ENCODE measurements around the gene SECTM1.
A peak's percentile ranks its signal among the peaks of the same experiment; 100 is the strongest.
"Not testable (repeated sequence)": the region's sequence is repeated elsewhere in the genome, so short reads cannot be mapped to it uniquely, and the experiment has no call there.

SECTM1 gene

GRCh38 chr17:82369211-82369610, 35.6 kb upstream of the SECTM1 start:
- no peak for DNase-seq (ENCODE audit: low read depth)

DNA sequence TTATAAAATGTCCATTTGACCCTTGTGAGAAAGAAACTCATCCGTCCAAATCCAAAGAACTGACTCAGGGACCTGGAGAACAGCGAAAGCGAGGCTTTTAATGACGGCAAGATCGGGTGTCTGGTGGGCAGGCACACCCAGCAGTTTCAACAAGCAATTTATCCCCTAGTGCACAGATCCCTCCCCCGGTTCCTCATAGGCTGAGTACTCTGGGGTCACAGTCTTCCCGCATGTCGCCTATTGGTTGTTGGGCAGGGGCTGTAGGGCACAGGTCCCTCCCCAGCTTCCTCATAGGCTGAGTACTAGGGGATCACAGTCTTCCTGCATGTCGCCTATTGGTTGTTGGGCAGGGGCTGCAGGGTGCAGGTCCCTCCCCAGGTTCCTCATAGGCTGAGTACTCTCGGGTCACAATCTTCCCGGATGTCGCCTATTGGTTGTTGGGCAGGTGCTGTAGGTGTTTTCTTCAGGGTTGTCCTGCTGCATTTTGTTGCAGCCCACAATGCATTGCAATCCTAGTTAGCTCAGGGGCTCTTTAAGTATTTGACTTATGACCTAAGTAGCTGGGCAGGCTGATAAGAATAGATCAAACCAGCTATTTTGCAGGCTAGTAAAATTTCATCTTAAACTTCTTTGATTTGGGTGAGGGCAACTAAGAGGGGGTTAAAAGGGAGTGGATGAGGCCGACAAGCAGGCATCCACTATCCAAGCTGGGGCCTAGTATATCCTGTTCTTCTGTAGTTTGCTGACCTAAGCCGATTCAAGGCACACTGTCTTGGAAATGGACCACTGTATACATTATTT, 34.4 kb upstream of the SECTM1 start:
- no peak for DNase-seq (ENCODE audit: low read depth)

DNA sequence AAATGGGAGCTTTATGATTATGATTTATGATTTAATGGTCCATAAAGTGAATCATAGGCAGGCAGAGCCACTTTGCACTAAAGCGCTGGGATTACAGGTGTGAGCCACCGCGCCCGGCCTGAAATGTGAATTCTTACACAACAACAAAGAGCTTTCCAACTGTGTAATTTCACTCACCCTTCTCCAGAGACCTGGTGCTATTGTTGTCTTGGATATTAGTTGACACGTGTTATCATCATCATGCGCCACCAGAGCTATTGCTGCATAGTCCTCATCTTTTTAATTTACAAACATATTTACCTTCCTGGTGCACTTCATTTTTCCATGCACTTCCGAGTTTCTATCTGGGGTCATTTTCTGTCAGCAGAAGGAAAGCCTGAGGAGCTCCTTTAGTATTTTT, 33.2 kb upstream of the SECTM1 start:
- DNase-seq (ENCODE audit: low read depth) = no peak

- no peak for DNase-seq (ENCODE audit: low read depth)
These were observed 32.2 kb upstream of the SECTM1 start for GRCh38 chr17:82365606-82366295.

GRCh38 chr17:82361885-82362633, 28.5 kb upstream of the SECTM1 start:
- DNase-seq (ENCODE audit: low read depth) = no peak

DNA sequence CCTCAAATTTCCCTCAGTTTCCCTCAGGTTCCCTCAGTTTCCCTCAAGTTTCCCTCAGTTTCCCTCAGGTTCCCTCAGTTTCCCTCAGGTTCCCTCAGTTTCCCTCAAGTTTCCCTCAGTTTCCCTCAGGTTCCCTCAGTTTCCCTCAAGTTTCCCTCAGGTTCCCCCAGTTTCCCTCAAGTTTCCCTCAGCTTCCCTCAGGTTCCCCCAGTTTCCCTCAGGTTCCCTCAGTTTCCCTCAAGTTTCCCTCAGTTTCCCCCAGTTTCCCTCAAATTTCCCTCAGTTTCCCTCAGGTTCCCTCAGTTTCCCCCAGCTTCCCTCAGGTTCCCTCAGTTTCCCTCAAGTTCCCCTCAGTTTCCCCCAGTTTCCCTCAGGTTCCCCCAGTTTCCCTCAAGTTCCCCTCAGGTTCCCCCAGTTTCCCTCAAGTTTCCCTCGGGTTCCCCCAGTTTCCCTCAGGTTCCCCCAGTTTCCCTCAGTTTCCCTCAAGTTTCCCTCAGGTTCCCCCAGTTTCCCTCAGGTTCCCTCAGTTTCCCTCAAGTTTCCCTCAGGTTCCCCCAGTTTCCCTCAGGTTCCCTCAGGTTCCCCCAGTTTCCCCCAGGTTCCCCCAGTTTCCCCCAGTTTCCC, 26.0 kb upstream of the SECTM1 start:
- DNase-seq (ENCODE audit: low read depth) = not testable (repeated sequence)

DNA sequence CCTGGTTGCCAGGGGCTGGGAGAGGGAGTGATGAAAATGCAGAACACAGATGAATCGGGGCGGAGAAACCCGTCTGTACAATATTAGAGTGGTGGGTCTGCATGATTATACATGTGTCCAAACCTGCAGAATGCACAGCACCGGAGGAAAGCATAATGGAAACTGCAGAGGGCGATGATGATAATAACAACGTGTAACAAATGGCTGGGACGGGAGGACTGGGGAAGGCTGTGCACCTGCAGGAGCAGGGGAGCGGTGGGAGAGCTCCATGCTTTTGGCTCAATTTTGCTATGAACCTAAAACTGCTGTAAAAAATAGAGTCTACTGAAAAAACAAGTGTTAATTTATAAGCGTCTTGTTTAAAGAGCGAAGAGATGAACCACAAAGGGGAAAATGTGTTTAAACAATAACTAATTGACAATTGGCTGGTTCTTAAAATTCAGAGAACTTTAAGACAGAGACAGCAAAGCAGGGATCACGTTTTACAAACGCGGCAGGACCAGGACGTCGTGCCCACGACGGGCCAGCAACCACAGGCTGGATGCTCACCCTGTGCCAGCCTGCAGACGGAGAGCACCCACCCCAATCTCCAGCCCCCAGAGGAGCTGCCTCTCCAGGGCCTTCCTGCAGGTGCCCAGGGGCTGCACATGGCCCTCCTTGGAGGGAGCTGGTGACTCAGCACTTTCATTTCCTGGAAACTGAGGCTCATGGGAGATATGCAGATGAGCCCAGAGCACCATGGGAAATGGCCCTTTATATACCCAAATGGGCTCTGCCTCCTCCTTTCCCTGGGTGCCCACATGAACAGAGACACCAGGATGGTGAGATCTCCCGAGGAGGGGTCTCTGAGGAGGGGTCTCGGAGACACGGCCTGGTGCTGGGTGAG, 25.1 kb upstream of the SECTM1 start, which contains the start of gene TEX19:
Gene TEX19, plus strand, starts transcription at position 783 of the 886 bp plus-strand sequence. CDS start 2,904 bp downstream, outside the sequence.
- DNase-seq (ENCODE audit: low read depth) = no peak

DNA sequence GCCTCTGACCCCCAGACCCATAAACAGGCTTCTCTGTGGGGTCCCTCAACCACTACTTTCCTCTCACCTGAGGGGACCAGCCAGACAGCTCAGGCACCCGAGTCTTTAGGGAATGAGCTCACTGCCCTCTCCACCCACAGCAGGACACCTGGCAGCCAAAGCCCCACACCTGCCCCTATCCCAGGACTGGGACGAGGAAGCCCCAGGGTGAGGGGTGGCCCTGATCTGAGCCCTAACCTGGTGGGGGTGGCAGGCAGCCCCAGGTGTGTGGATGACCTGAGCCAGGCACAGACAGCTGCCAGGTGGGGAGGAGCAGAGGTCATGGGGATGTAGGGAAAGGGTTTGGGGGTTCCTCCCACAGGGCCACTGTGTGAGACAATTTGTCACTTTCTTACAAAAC, 23.8 kb upstream of the SECTM1 start:
- no peak for DNase-seq (ENCODE audit: low read depth)

- no peak for DNase-seq (ENCODE audit: low read depth)
These were observed 23.3 kb upstream of the SECTM1 start for GRCh38 chr17:82356845-82357355.

DNA sequence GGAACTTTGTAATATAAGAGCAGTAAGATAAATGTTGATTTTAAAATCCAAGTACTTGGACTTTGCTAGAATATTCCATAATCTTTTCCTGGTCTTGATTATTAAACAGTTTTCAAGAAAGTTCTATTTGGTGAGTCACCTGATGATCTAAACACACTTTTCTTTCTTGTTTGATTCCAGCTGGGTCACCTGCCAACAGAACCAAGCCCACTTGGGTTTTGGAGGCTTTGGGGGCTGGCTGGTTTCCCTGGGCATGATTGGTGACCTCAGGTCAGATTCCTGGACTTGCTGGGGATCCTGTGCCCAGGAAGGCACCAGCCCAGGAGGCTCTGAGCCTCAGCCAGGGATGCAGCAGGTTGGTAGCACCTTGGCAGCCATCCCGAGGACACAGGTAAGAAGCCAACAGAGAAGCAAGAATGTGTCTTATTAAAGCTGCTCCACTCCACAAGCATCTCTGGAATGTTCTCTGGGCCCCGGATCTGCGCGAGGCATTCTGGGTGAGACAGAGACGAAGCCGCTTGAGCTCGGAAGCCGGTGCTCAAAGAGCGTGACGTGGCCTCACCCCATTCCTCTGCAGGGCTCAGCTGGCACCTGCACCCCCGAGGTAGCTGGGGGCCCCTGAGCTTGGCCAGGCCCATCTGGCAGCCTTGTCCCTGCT, 22.3 kb upstream of the SECTM1 start:
- no peak for DNase-seq (ENCODE audit: low read depth)

GRCh38 chr17:82354804-82355308, 21.3 kb upstream of the SECTM1 start:
- DNase-seq (ENCODE audit: low read depth) = no peak

DNA sequence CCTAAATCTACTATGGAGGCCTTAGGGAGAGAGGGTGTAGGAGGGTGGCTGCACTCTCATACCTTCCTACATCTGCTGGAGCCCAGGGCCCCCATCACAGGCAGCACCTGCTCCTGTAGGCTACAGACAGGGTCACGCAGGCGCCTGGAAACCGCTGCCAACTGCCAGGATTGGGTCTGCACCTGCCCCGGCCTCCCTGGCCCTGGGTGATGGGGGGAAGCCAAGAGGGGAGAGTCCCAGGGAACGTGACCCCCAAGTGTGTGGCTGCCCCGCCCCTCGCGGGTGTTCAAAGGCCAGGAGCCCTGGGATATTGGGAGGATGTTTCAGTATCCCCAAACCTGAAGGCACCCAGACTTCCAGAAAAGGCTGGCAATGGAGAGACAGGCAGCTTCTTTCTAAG, 19.9 kb upstream of the SECTM1 start:
- no peak for DNase-seq (ENCODE audit: low read depth)

GRCh38 chr17:82351713-82352488, 18.3 kb upstream of the SECTM1 start:
- peak; percentile 78 for DNase-seq (ENCODE audit: low read depth)

GRCh38 chr17:82351254-82351712, 17.7 kb upstream of the SECTM1 start:
- DNase-seq (ENCODE audit: low read depth) = no peak

DNA sequence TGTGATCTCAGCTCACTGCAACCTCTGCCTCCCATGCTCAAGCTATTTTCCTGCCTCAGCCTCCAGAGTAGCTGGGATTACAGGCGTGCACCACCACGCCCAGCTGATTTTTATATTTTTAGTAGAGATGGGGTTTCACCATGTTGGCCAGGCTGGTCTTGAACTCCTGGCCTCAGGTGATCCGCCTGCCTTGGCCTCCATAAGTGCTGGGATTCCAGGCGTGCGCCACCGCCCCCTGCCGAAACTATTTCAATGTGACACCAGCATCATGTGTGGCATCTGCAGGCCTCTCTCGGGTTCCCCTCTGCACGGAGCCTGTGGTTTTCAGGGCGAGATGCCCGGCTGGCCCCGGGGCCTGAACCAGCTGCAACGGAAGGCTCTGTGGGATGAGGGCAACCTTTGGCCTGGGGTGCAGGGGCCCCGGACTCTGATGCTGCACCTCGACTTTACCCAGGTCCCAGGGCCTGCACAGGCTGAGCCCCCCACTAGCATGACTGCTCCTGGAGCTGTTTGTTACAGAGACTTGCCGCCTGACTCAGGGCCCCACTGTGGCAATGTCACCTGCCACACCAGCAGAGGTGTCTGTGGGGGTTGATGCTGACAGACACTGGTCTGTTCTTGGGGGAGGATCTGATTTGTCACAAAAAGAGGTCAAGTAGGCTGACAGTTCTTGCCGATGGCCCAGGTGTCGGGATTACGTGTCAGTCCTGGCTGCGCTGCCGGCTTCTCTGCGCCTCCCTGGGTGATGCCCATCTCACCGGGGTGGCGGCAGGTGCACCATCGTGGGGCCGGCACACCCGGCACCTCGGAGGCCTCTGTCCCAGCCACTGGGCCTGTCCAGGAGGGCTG, 16.8 kb upstream of the SECTM1 start:
- no peak for DNase-seq (ENCODE audit: low read depth)

- no peak for DNase-seq (ENCODE audit: low read depth)
These were observed 15.7 kb upstream of the SECTM1 start for GRCh38 chr17:82349287-82349701.

DNA sequence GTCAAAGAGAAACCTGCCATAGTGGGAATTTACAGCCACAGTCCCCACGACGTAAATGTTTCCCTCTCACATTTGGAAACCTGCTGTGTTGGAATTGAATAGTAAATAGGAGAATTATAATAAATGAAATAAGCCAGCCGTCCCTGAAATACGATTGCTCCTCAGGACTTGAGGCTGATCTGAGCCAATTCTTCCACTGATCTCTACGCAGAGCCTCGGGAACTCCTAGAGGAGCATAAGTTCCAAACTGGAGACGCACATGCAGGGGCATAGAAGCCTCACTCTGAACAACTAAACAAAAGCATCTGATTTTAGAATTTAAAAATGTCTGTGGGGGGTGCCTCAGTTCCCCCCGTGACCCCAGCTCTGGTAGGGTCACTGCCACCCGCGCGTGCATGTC, 15.3 kb upstream of the SECTM1 start:
- DNase-seq (ENCODE audit: low read depth) = no peak

- no peak for DNase-seq (ENCODE audit: low read depth)
These were observed 14.9 kb upstream of the SECTM1 start for GRCh38 chr17:82348434-82348833.
